HL-60 (cell line): ENCODE measurements around the gene TOMM20.

Experiments used
- POLR2AphosphoS5 ChIP-seq: IDR thresholded peaks from 2 replicates; pipeline ENCODE4 v1.6.1; 2012; ENCODE audit warnings: low read depth
- SPI1 ChIP-seq: IDR thresholded peaks from 2 replicates; pipeline ENCODE4 v1.6.1; 2012; ENCODE audit warnings: low read depth, mild to moderate bottlenecking, borderline replicate concordance
- TF ChIP-seq, protein P1 (sequence below): IDR thresholded peaks from one replicate; pipeline ENCODE4 v1.5.1; 2011; ENCODE audit warnings: low read length, control low read depth, inconsistent platforms; ENCODE audit not compliant: insufficient read depth
- TF ChIP-seq, protein P2 (sequence below): IDR thresholded peaks from 2 replicates; pipeline ENCODE4 v1.6.1; 2012; ENCODE audit warnings: low read depth; ENCODE audit not compliant: insufficient replicate concordance

DNA sequence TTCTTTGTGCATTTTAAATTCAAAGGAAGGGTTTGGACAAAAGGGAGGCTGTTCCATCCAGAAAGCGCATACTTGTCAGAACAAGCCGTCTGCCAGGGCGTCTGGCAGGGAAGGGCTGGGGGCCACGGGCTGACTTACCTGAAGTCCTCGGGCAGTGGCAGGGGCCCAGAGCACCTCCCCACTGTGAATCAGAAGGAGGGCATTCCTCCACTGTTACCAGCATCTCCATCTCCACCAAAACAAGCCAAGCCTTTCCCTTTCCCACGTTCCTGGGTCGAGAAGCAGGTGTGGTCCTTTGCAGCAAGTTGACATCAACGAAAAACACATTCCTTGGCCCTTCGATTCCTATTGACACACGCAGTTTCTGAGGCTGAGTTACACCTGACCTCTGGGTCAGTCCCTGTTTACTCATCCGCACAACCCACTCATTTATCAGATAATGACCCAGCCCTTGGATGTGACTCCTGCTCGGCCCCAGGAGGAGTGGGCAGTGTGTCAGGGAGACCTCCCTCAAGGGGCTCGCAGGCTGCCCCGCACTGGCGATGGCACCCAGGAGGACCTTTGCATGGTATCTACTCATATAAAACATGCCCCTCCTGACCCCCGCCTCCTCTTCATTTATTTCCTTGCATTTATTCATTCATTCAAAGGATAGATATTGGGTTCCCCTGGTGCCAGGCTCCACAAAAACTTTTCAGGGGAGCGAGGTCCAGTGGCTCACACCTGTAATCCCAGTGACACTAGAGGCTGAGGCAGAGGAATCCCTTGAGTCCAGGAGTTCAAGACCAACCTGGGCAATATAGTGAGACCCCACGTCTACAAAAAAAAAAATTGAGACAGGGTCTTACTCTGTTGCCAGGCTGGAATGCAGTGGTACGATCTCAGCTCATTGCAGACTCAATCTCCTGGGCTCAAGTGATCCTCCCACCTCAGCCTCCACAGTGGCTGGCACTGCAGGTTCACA lies 60.2 kb downstream of the TOMM20 start:
- TF ChIP-seq, protein P1, sequence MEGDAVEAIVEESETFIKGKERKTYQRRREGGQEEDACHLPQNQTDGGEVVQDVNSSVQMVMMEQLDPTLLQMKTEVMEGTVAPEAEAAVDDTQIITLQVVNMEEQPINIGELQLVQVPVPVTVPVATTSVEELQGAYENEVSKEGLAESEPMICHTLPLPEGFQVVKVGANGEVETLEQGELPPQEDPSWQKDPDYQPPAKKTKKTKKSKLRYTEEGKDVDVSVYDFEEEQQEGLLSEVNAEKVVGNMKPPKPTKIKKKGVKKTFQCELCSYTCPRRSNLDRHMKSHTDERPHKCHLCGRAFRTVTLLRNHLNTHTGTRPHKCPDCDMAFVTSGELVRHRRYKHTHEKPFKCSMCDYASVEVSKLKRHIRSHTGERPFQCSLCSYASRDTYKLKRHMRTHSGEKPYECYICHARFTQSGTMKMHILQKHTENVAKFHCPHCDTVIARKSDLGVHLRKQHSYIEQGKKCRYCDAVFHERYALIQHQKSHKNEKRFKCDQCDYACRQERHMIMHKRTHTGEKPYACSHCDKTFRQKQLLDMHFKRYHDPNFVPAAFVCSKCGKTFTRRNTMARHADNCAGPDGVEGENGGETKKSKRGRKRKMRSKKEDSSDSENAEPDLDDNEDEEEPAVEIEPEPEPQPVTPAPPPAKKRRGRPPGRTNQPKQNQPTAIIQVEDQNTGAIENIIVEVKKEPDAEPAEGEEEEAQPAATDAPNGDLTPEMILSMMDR = no peak
- TF ChIP-seq POLR2AphosphoS5 (no peak), SPI1 (no peak)
- TF ChIP-seq, protein P2, sequence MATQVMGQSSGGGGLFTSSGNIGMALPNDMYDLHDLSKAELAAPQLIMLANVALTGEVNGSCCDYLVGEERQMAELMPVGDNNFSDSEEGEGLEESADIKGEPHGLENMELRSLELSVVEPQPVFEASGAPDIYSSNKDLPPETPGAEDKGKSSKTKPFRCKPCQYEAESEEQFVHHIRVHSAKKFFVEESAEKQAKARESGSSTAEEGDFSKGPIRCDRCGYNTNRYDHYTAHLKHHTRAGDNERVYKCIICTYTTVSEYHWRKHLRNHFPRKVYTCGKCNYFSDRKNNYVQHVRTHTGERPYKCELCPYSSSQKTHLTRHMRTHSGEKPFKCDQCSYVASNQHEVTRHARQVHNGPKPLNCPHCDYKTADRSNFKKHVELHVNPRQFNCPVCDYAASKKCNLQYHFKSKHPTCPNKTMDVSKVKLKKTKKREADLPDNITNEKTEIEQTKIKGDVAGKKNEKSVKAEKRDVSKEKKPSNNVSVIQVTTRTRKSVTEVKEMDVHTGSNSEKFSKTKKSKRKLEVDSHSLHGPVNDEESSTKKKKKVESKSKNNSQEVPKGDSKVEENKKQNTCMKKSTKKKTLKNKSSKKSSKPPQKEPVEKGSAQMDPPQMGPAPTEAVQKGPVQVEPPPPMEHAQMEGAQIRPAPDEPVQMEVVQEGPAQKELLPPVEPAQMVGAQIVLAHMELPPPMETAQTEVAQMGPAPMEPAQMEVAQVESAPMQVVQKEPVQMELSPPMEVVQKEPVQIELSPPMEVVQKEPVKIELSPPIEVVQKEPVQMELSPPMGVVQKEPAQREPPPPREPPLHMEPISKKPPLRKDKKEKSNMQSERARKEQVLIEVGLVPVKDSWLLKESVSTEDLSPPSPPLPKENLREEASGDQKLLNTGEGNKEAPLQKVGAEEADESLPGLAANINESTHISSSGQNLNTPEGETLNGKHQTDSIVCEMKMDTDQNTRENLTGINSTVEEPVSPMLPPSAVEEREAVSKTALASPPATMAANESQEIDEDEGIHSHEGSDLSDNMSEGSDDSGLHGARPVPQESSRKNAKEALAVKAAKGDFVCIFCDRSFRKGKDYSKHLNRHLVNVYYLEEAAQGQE = no peak
